ENCODE results near the gene SYNRG. TPM values are rescaled to one million over a fixed set of nuclear protein-coding genes. Genes with fewer than 3 reads are reported as not detected.
A peak's percentile ranks its signal among the peaks of the same experiment; 100 is the strongest.

Gene SYNRG
- total and polyA plus RNA-seq, 4 donors: 5.9 to 67.4 (median 22.3) TPM

DNA sequence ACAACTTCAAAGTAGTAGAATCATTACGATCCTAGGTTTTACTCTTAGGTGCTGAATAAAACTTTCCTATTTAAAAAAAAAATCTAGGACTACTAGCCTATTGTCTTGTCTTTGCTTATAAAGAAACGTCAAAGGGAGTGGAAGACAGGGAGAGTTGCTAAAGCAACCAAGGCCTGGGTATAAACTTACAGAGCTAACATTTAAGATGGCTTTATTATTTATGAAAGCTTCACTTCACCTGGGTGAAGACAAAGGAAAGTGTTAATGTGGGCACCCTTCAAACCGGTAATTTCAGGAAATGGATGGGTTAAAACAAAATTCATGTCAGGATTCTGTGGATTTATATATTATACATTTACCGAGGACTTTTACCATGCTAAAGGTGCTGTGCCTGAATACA is 117.1 kb downstream of the SYNRG start:
- Histone ChIP-seq H3K27me3 (ENCODE audit: control insufficient read depth in 3 of 3, insufficient read depth in 3 of 3, low read length in 2 of 3) (no peaks in the 10 kb centered on the region), H3K4me3 (no peak overlapping the region), H3K27ac (ENCODE audit: low read depth in 1 of 2, low read length in 1 of 2) (no peak overlapping the region), H3K9me3 (ENCODE audit: control insufficient read depth in 4 of 4, insufficient read depth in 3 of 4, low read length in 3 of 4) (no peaks in the 10 kb centered on the region), H3K36me3 (ENCODE audit: control insufficient read depth in 4 of 4, insufficient read depth in 4 of 4, low read length in 4 of 4) (no peaks in the 10 kb centered on the region), H3K9ac (ENCODE audit: insufficient read depth in 1 of 2, low read length in 2 of 2) (peak overlapping the region in 1 of 2 donors; percentile 23), H3K4me1 (ENCODE audit: control insufficient read depth in 5 of 5, insufficient read depth in 5 of 5, low read length in 5 of 5) (peaks cover 3 to 30% (median 6%) of the 10 kb centered on the region in 5 donors)
- ATAC-seq (ENCODE audit: insufficient read depth, low FRiP score) (no peak), DNase-seq (no peak)
- WGBS, 2 donors: 74% methylated on average over 4 of the region's 4 CpGs
- no peak for TF ChIP-seq CTCF (IDR thresholded peaks at IDR 0.05; ENCODE audit: control extremely low read depth, extremely low read depth)

DNA sequence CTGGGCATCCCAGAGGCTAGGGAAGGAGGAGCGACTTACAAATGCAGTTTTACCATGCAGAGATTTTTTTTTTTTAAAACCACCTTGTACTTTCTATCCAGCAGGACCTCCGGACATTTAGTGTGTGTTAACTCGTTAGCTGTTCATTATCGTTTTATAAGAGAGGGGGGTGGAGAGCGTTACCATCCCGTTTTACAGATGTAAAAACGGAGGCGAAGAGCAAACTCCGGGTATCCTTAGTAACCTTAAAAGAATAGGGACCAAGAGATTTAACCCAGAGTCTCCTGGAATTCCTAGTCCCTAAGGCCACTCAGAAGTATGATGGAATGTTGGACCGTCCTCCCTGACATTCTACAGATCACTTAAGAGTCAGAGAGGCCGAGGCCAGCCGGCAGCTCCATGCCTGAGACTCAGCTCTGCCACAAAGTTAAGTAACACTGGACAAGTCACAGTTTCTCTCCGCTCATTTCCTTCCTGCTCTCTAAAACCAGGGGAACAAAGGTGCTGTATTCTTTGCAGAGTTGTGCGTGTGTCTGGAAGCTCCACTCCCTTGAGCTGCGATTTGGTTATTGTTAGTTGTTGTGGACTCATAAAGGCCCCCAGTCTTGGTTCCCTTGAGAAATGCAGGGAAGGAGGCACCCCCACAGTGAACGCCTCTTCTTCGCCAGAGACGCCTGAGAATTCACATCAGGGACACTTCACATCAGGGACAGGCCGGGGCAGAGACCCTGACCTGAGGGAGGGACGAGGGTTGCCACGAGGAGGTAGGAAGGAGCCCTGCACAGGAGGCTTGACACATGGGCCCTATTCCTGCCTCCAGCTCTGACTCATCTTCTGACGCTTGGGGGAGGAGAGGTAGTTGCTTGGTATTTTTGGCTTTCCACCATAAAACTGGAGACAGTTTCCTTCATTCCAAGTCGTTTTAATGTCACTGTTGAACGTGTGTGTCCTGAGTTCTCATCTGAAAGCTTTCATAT is 118.3 kb downstream of the SYNRG start:
- WGBS, 2 donors: 31 to 41% methylated on average over 24 of the region's 24 CpGs
- H3K27me3 ChIP-seq (ENCODE audit: control insufficient read depth in 3 of 3, insufficient read depth in 3 of 3, low read length in 2 of 3): no peaks in the 10 kb centered on the region
- DNase-seq (peak; percentile 43 to 62 (median 48)), ATAC-seq (ENCODE audit: insufficient read depth, low FRiP score) (no peak)
- peaks cover 3 to 30% (median 6%) of the 10 kb centered on the region in 5 donors for H3K4me1 ChIP-seq (ENCODE audit: control insufficient read depth in 5 of 5, insufficient read depth in 5 of 5, low read length in 5 of 5)
- H3K9ac ChIP-seq (ENCODE audit: insufficient read depth in 1 of 2, low read length in 2 of 2): no peak overlapping the region
- H3K27ac ChIP-seq (ENCODE audit: low read depth in 1 of 2, low read length in 1 of 2): peak overlapping the region; percentile 44 to 78
- H3K4me3 ChIP-seq: peak overlapping the region; percentile 62
- H3K36me3 ChIP-seq (ENCODE audit: control insufficient read depth in 4 of 4, insufficient read depth in 4 of 4, low read length in 4 of 4): no peaks in the 10 kb centered on the region
- no peak for TF ChIP-seq CTCF (IDR thresholded peaks at IDR 0.05; ENCODE audit: control extremely low read depth, extremely low read depth)
- no peaks in the 10 kb centered on the region for H3K9me3 ChIP-seq (ENCODE audit: control insufficient read depth in 4 of 4, insufficient read depth in 3 of 4, low read length in 3 of 4)

- peak; percentile 5 for ATAC-seq (ENCODE audit: insufficient read depth, low FRiP score)
- no peak overlapping the region for H3K9ac ChIP-seq (ENCODE audit: insufficient read depth in 1 of 2, low read length in 2 of 2)
- no peak for TF ChIP-seq CTCF (IDR thresholded peaks at IDR 0.05; ENCODE audit: control extremely low read depth, extremely low read depth)
- no peaks in the 10 kb centered on the region for H3K9me3 ChIP-seq (ENCODE audit: control insufficient read depth in 4 of 4, insufficient read depth in 3 of 4, low read length in 3 of 4)
- H3K36me3 ChIP-seq (ENCODE audit: control insufficient read depth in 4 of 4, insufficient read depth in 4 of 4, low read length in 4 of 4): no peaks in the 10 kb centered on the region
- no peaks in the 10 kb centered on the region for H3K27me3 ChIP-seq (ENCODE audit: control insufficient read depth in 3 of 3, insufficient read depth in 3 of 3, low read length in 2 of 3)
- peak overlapping the region; percentile 62 for H3K4me3 ChIP-seq
- peak overlapping the region; percentile 30 to 78 for H3K27ac ChIP-seq (ENCODE audit: low read depth in 1 of 2, low read length in 1 of 2)
- DNase-seq: peak; percentile 69 to 79 (median 76)
- 0 to 1% methylated on average over 30 to 56 of the region's 56 CpGs for WGBS, 2 donors
- peaks cover 3 to 30% (median 6%) of the 10 kb centered on the region in 5 donors for H3K4me1 ChIP-seq (ENCODE audit: control insufficient read depth in 5 of 5, insufficient read depth in 5 of 5, low read length in 5 of 5)
Observed at GRCh38 chr17:37490022-37490587, 119.1 kb downstream of the SYNRG start.

Measured in lung (tissue), 12 donors.